Liver (tissue), 9 donors: Measurements from ENCODE around the gene TVP23A. TPM values are rescaled to one million over a fixed set of nuclear protein-coding genes. Genes with fewer than 3 reads are reported as not detected.
A peak's percentile ranks its signal among the peaks of the same experiment; 100 is the strongest.
"Not testable (repeated sequence)": the region's sequence is repeated elsewhere in the genome, so short reads cannot be mapped to it uniquely, and the experiment has no call there.

ENCODE experiments used
- DNase-seq: peaks from one replicate; pipeline ENCODE4 v3.0.0-alpha.2; 2017; ENCODE audit warnings: low spot score
- H3K27ac ChIP-seq, 2 donors: one replicate each; pipeline ENCODE4 v1.7.0; 2013; ENCODE audit warnings: inconsistent platforms in 2 of 2, low read length in 2 of 2, control low read depth in 1 of 2, low read depth in 1 of 2, mild to moderate bottlenecking in 1 of 2
- H3K27me3 ChIP-seq, 4 donors: one replicate each; pipeline versions ENCODE4 v1.6.1 to v1.7.0; 2013; ENCODE audit warnings: low read length in 3 of 4, inconsistent platforms in 1 of 4, mild to moderate bottlenecking in 1 of 4, moderate library complexity in 1 of 4; ENCODE audit not compliant: control insufficient read depth in 4 of 4, insufficient read depth in 4 of 4
- H3K36me3 ChIP-seq, 4 donors: one replicate each; pipeline versions ENCODE4 v1.6.1 to v1.7.0; 2013; ENCODE audit warnings: low read length in 3 of 4, mild to moderate bottlenecking in 3 of 4, low read depth in 1 of 4, moderate library complexity in 1 of 4; ENCODE audit not compliant: control insufficient read depth in 4 of 4, insufficient read depth in 3 of 4
- H3K4me1 ChIP-seq, 4 donors: one replicate each; pipeline versions ENCODE4 v1.6.1 to v1.7.0; 2013; ENCODE audit warnings: low read length in 3 of 4, mild to moderate bottlenecking in 3 of 4, moderate library complexity in 1 of 4; ENCODE audit not compliant: control insufficient read depth in 4 of 4, insufficient read depth in 4 of 4
- H3K4me3 ChIP-seq, 3 donors: one replicate each; pipeline versions ENCODE4 v1.6.1 to v1.7.0; 2013; ENCODE audit warnings: low read length in 3 of 3, control low read depth in 1 of 3, low read depth in 1 of 3, mild to moderate bottlenecking in 1 of 3
- H3K9ac ChIP-seq, 2 donors: one replicate each; pipeline ENCODE4 v1.7.0; 2013; ENCODE audit warnings: low read length in 2 of 2, mild to moderate bottlenecking in 2 of 2, moderate library complexity in 2 of 2, control low read depth in 1 of 2, low read depth in 1 of 2
- H3K9me3 ChIP-seq, 4 donors: one replicate each; pipeline versions ENCODE4 v1.6.1 to v1.7.0; 2013; ENCODE audit warnings: low read length in 3 of 4; ENCODE audit not compliant: control insufficient read depth in 4 of 4
- EGR1 ChIP-seq, 2 donors: IDR thresholded peaks; 2 replicates each; pipeline ENCODE4 v1.6.1; 2016 to 2018; ENCODE audit warnings: antibody characterized with exemption in 2 of 2, low read depth in 2 of 2
- FOXA1 ChIP-seq: IDR thresholded peaks from 2 replicates; pipeline ENCODE4 v1.6.1; 2016; ENCODE audit warnings: antibody characterized with exemption
- FOXA2 ChIP-seq: IDR thresholded peaks from 2 replicates; pipeline ENCODE4 v1.6.1; 2016; ENCODE audit warnings: antibody characterized with exemption
- GABPA ChIP-seq, 2 donors: IDR thresholded peaks in 1 of 2; conservative IDR thresholded peaks in 1 of 2; 2 replicates each; pipeline ENCODE4 v1.6.1; 2016; ENCODE audit warnings: antibody characterized with exemption in 2 of 2, mild to moderate bottlenecking in 1 of 2, moderate library complexity in 1 of 2
- HNF4A ChIP-seq, 2 donors: conservative IDR thresholded peaks; 2 replicates each; pipeline ENCODE4 v1.6.1; 2016; ENCODE audit warnings: antibody characterized with exemption in 2 of 2, mild to moderate bottlenecking in 2 of 2
- HNF4G ChIP-seq: IDR thresholded peaks from 2 replicates; pipeline ENCODE4 v1.6.1; 2016; ENCODE audit warnings: antibody characterized with exemption
- JUND ChIP-seq, 2 donors: IDR thresholded peaks; 2 replicates each; pipeline ENCODE4 v1.6.1; 2016; ENCODE audit warnings: antibody characterized with exemption in 2 of 2
- NR2F2 ChIP-seq: IDR thresholded peaks from 2 replicates; pipeline ENCODE4 v1.6.1; 2016; ENCODE audit warnings: antibody characterized with exemption
- RAD21 ChIP-seq, 2 donors: IDR thresholded peaks; 2 replicates each; pipeline ENCODE4 v1.6.1; 2016; ENCODE audit warnings: antibody characterized with exemption in 2 of 2, mild to moderate bottlenecking in 2 of 2
- RXRA ChIP-seq, 2 donors: IDR thresholded peaks; 2 replicates each; pipeline ENCODE4 v1.6.1; 2017 to 2018; ENCODE audit warnings: antibody characterized with exemption in 2 of 2, mild to moderate bottlenecking in 1 of 2
- SP1 ChIP-seq: IDR thresholded peaks from 2 replicates; pipeline ENCODE4 v1.6.1; 2018; ENCODE audit warnings: antibody characterized with exemption, mild to moderate bottlenecking
- TAF1 ChIP-seq: conservative IDR thresholded peaks from 2 replicates; pipeline ENCODE4 v1.6.1; 2016; ENCODE audit warnings: antibody characterized with exemption, mild to moderate bottlenecking
- WGBS: extraction: QIAGEN DNeasy Blood & Tissue Kit; methylation state at CpG from one replicate; pipeline ENCODE4 v1.1.7; 2013; 5-methylcytosine and 5-hydroxymethylcytosine counted together
- polyA plus RNA-seq, 2 donors: library from polyadenylated mRNA; stranded (reverse) in 1 of 2; unstranded in 1 of 2; fragments of 200-250 nt in 1 of 2; fragments of >200 nt in 1 of 2; fragmentation: Nextera tagmentation in 1 of 2; extraction: Ambion mirVana in 1 of 2; gene quantifications; one replicate each; pipeline versions ENCODE4 v1.2.1 to v1.2.3, GENCODE V29; 2013 to 2015
- total RNA-seq, 2 donors: library from RNA; depleted of rRNA; stranded (reverse); fragments of >200 nt; gene quantifications; one replicate each; pipeline ENCODE4 v1.2.3, GENCODE V29; 2014
- TF ChIP-seq, protein P1 (sequence below): IDR thresholded peaks from 2 replicates; pipeline ENCODE4 v1.6.1; 2016; ENCODE audit warnings: antibody characterized with exemption, mild to moderate bottlenecking
- TF ChIP-seq, protein P2 (sequence below): IDR thresholded peaks from 2 replicates; pipeline ENCODE4 v1.6.1; 2016; ENCODE audit warnings: antibody characterized with exemption
- TF ChIP-seq, protein P3 (sequence below): IDR thresholded peaks from 2 replicates; pipeline ENCODE4 v1.6.1; 2016; ENCODE audit warnings: antibody characterized with exemption
- donor health status: healthy.
- donor health status: healthy.
- donor health status: healthy.
- donor health status: healthy.
- donor health status: healthy.

TVP23A gene
- total and polyA plus RNA-seq, 4 donors = 0.09 to 0.32 (median 0.09) TPM; not detected in 1

DNA sequence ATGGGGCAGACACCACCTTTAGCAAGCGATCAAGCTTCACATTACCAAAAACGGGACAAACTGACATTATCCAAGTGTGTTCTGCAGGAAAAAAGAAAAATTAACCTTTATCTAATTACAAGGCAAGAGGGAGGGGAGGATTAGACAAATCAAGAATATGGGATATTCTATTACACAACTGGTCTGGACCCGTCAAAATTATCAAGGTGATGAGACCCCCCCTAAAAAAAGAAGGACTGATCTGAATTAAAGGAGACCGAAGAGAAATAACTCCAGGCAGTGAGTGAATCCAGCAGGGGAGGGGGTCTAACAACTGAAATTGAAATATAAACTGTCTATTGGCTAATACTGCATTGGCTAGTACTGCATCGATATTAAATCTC is 75.4 kb downstream of the TVP23A start:
- H3K27ac ChIP-seq = peak overlapping the region; percentile 96 to 99
- 37% methylated on average over 5 of the region's 5 CpGs for WGBS
- H3K36me3 ChIP-seq = peaks cover 5 to 8% (median 7%) of the 10 kb centered on the region in 4 donors
- no peak for TF ChIP-seq HNF4A (conservative IDR thresholded peaks at IDR 0.05)
- no peak for TF ChIP-seq RXRA (IDR thresholded peaks at IDR 0.05)
- TF ChIP-seq GABPA (IDR thresholded peaks at IDR 0.05 in 1 of 2, conservative IDR thresholded peaks at IDR 0.05 in 1 of 2) = no peak
- H3K27me3 ChIP-seq = no peaks in the 10 kb centered on the region
- peak overlapping the region in 1 of 2 donors; percentile 3 for H3K9ac ChIP-seq
- H3K9me3 ChIP-seq = no peaks in the 10 kb centered on the region
- peaks cover 5 to 17% (median 13%) of the 10 kb centered on the region in 4 donors for H3K4me1 ChIP-seq
- no peak for DNase-seq
- H3K4me3 ChIP-seq = peak overlapping the region in 1 of 3 donors; percentile 62

DNA sequence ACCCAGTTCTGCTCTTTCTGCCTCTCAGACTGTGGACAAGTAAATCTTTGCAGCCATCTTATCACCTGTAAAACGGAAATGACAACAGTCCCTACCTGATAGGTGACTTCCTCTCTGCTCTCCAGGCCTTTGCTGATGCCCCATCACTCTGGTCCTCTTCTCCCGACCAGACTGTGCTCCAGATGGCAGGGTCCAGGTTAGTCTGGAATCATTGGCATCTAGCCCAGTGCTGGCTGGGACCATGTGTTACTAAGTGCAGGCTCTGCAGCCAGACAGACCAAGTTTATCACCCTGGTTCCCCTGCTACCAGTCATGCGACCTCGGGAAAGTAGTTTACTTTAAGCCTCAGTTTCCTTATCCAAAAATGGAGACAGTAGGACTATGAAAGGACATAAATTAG is 76.8 kb downstream of the TVP23A start:
- TF ChIP-seq, protein P1, sequence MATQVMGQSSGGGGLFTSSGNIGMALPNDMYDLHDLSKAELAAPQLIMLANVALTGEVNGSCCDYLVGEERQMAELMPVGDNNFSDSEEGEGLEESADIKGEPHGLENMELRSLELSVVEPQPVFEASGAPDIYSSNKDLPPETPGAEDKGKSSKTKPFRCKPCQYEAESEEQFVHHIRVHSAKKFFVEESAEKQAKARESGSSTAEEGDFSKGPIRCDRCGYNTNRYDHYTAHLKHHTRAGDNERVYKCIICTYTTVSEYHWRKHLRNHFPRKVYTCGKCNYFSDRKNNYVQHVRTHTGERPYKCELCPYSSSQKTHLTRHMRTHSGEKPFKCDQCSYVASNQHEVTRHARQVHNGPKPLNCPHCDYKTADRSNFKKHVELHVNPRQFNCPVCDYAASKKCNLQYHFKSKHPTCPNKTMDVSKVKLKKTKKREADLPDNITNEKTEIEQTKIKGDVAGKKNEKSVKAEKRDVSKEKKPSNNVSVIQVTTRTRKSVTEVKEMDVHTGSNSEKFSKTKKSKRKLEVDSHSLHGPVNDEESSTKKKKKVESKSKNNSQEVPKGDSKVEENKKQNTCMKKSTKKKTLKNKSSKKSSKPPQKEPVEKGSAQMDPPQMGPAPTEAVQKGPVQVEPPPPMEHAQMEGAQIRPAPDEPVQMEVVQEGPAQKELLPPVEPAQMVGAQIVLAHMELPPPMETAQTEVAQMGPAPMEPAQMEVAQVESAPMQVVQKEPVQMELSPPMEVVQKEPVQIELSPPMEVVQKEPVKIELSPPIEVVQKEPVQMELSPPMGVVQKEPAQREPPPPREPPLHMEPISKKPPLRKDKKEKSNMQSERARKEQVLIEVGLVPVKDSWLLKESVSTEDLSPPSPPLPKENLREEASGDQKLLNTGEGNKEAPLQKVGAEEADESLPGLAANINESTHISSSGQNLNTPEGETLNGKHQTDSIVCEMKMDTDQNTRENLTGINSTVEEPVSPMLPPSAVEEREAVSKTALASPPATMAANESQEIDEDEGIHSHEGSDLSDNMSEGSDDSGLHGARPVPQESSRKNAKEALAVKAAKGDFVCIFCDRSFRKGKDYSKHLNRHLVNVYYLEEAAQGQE = peak; percentile 21
- TF ChIP-seq, protein P2, sequence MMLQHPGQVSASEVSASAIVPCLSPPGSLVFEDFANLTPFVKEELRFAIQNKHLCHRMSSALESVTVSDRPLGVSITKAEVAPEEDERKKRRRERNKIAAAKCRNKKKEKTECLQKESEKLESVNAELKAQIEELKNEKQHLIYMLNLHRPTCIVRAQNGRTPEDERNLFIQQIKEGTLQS = no peak
- TF ChIP-seq RXRA (IDR thresholded peaks at IDR 0.05) = peak in 1 of 2 donors; percentile 25
- peak; percentile 48 to 63 for TF ChIP-seq HNF4A (conservative IDR thresholded peaks at IDR 0.05)
- no peaks in the 10 kb centered on the region for H3K27me3 ChIP-seq
- no peaks in the 10 kb centered on the region for H3K36me3 ChIP-seq
- WGBS = 40% methylated on average over 4 of the region's 4 CpGs
- DNase-seq = no peak
- peak overlapping the region in 1 of 2 donors; percentile 9 for H3K27ac ChIP-seq
- no peaks in the 10 kb centered on the region for H3K9me3 ChIP-seq
- H3K9ac ChIP-seq = no peak overlapping the region
- H3K4me1 ChIP-seq = peaks cover 5 to 29% (median 21%) of the 10 kb centered on the region in 4 donors
- no peak overlapping the region for H3K4me3 ChIP-seq

DNA sequence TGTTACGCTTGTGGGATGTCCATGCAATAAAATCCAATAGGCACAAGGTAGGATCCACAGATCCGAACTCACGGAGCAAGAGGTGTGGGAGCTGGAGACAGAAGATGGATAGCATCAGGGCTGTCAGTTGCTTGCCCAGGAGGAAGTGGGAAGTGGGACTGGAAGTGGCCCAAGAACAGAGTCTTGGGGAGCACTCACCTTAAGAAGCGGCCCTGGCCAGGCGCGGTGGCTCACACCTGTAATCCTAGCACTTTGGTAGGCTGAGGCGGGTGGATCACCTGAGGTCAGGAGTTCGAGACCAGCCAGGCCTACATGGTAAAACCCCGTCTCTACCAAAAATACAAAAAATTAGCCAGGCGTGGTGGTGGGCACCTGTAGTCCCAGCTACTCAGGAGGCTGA is 77.3 kb downstream of the TVP23A start:
- not testable (repeated sequence) for H3K9me3 ChIP-seq, H3K36me3 ChIP-seq, H3K27ac ChIP-seq, H3K9ac ChIP-seq, H3K27me3 ChIP-seq, H3K4me3 ChIP-seq, DNase-seq
- peaks cover 5 to 31% (median 22%) of the 10 kb centered on the region in 4 donors for H3K4me1 ChIP-seq
- 97% methylated on average over 10 of the region's 10 CpGs for WGBS

DNA sequence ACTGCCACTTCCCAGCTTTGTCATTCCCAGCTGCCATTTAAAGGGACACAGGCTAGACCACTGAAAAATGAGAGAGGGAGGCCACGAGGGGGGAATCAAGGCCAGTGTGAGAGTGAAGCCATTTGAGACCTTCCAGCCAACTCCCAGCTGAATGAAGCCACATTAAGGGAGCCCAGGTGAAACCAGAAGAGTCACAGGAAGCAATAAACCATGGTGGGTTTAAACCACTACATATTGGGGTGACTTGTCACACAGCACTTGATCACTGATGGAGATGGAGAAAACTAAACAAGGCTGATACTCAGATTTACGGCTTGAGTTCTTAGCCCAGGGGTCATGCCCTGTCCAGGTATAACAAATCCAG is 77.8 kb downstream of the TVP23A start:
- WGBS = 85% methylated on average over 2 of the region's 2 CpGs
- no peak for DNase-seq
- H3K27me3 ChIP-seq = no peaks in the 10 kb centered on the region
- no peak overlapping the region for H3K4me3 ChIP-seq
- no peaks in the 10 kb centered on the region for H3K9me3 ChIP-seq
- no peaks in the 10 kb centered on the region for H3K36me3 ChIP-seq
- no peak overlapping the region for H3K9ac ChIP-seq
- H3K27ac ChIP-seq = no peak overlapping the region
- peaks cover 5 to 32% (median 22%) of the 10 kb centered on the region in 4 donors for H3K4me1 ChIP-seq
- TF ChIP-seq RXRA (IDR thresholded peaks at IDR 0.05) (no peak), SP1 (no peak), EGR1 (IDR thresholded peaks at IDR 0.05; ENCODE audit: low read depth in 2 of 2) (no peak), JUND (IDR thresholded peaks at IDR 0.05) (no peak), HNF4A (conservative IDR thresholded peaks at IDR 0.05) (no peak), HNF4G (no peak), TAF1 (no peak), RAD21 (IDR thresholded peaks at IDR 0.05) (no peak), FOXA2 (no peak), NR2F2 (no peak), FOXA1 (no peak)
- TF ChIP-seq, protein P1 = no peak
- TF ChIP-seq, protein P3, sequence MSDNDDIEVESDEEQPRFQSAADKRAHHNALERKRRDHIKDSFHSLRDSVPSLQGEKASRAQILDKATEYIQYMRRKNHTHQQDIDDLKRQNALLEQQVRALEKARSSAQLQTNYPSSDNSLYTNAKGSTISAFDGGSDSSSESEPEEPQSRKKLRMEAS = no peak
